NCI-H1105 treated with DMSO at 0.1 percent for 48 hours (cell line): Measurements from ENCODE around the gene PRKAB2.
"Not testable (repeated sequence)": the region's sequence is repeated elsewhere in the genome, so short reads cannot be mapped to it uniquely, and the experiment has no call there.

Source experiments
- DNase-seq: peaks from one replicate; lab custom pipeline; 2025; lab: John Stamatoyannopoulos, UW

The PRKAB2 gene

DNA sequence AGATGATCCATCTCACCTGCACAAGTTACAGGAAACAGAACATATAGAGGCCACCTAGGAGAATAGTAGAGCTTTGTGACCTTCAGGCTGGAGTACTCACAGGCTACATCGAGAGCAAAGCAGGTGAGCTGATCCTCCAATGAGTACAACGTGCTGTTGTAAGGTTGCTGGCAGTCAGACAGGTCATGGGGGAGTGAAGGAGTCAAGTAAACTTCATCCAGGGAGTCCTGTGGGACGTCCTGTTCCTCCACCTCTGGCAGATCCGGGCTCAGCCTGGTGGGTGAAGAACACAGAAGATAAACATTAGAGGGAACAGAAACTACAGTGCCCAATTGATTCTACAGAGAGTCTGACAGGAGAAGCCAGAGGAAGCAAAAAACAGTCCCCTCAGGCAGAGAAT is 62.5 kb downstream of the PRKAB2 start:
- DNase-seq: no peak

- DNase-seq: no peak
These were observed 63.2 kb downstream of the PRKAB2 start for GRCh38 chr1:147109041-147109440.

GRCh38 chr1:147106407-147106881 is 65.8 kb downstream of the PRKAB2 start:
- DNase-seq: not testable (repeated sequence)

DNA sequence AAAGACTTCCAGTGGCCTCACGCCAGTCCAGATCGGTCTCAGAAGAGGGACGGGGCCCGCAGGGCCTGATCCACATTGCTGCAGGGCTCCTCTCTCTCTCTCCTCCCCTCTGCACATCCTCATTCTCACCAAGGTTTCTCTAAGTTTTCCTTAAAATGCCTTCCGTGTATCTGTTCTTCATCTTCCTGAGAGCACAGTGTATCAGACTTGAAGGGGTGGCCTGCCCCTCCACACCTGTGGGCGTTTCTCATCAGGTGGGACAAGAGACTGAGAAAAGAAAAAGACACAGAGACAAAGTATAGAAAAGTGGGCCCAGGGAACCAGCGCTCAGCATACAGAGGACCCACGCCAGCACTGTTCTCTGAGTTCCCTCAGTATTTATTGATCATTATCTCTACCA is 66.4 kb downstream of the PRKAB2 start:
- DNase-seq: no peak
